Osteocyte (in vitro differentiated cells): ENCODE results near the gene ME3. TPM values are rescaled to one million over a fixed set of nuclear protein-coding genes. Genes with fewer than 3 reads are reported as not detected.

Experiments
- DNase-seq: peaks from one replicate; pipeline ENCODE4 v3.0.0; 2021; ENCODE audit warnings: mixed read lengths; ENCODE audit not compliant: unreplicated experiment; ENCODE audit errors: extremely low spot score
- H3K27ac Mint-ChIP-seq: one replicate; pipeline ENCODE4 v1.8.0; 2021; ENCODE audit warnings: mild to moderate bottlenecking, mixed read lengths; ENCODE audit not compliant: unreplicated experiment
- H3K27me3 Mint-ChIP-seq: one replicate; pipeline ENCODE4 v1.8.0; 2021; ENCODE audit warnings: mixed read lengths; ENCODE audit not compliant: unreplicated experiment
- H3K36me3 Mint-ChIP-seq: one replicate; pipeline ENCODE4 v1.8.0; 2021; ENCODE audit warnings: mixed read lengths; ENCODE audit not compliant: unreplicated experiment
- H3K4me1 Mint-ChIP-seq: one replicate; pipeline ENCODE4 v1.8.0; 2021; ENCODE audit warnings: mixed read lengths; ENCODE audit not compliant: unreplicated experiment
- H3K4me3 Mint-ChIP-seq: one replicate; pipeline ENCODE4 v1.8.0; 2021; ENCODE audit warnings: mild to moderate bottlenecking, moderate library complexity, mixed read lengths; ENCODE audit not compliant: unreplicated experiment
- H3K9me3 Mint-ChIP-seq: one replicate; pipeline ENCODE4 v1.8.0; 2021; ENCODE audit warnings: mixed read lengths; ENCODE audit not compliant: unreplicated experiment
- total RNA-seq: library from RNA; stranded (reverse); gene quantifications from 2 replicates; pipeline ENCODE4 v1.2.1, GENCODE V29; 2021
- TF ChIP-seq, protein P1 (sequence below): fragments of 200-600 bp; sonication (generic); IDR thresholded peaks from 2 replicates; pipeline ENCODE4 v1.5.0; 2021; ENCODE audit warnings: antibody characterized with exemption, mild to moderate bottlenecking, moderate library complexity

The ME3 gene
- total RNA-seq, 1 donor from 2014 or later: 19.5 TPM

GRCh38 chr11:86453290-86454030, 219.0 kb downstream of the ME3 start:
- Mint-ChIP-seq H3K9me3 (no peaks in the 10 kb centered on the region), H3K4me3 (no peak overlapping the region), H3K27ac (no peak overlapping the region), H3K27me3 (no peaks in the 10 kb centered on the region), H3K36me3 (peaks cover 2% of the 10 kb centered on the region), H3K4me1 (peaks cover 25% of the 10 kb centered on the region)
- TF ChIP-seq, protein P1, sequence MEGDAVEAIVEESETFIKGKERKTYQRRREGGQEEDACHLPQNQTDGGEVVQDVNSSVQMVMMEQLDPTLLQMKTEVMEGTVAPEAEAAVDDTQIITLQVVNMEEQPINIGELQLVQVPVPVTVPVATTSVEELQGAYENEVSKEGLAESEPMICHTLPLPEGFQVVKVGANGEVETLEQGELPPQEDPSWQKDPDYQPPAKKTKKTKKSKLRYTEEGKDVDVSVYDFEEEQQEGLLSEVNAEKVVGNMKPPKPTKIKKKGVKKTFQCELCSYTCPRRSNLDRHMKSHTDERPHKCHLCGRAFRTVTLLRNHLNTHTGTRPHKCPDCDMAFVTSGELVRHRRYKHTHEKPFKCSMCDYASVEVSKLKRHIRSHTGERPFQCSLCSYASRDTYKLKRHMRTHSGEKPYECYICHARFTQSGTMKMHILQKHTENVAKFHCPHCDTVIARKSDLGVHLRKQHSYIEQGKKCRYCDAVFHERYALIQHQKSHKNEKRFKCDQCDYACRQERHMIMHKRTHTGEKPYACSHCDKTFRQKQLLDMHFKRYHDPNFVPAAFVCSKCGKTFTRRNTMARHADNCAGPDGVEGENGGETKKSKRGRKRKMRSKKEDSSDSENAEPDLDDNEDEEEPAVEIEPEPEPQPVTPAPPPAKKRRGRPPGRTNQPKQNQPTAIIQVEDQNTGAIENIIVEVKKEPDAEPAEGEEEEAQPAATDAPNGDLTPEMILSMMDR: no peak
- DNase-seq: no peak

GRCh38 chr11:86449993-86450629, 222.3 kb downstream of the ME3 start:
- Mint-ChIP-seq H3K4me3 (no peak overlapping the region), H3K27me3 (no peaks in the 10 kb centered on the region)

DNA sequence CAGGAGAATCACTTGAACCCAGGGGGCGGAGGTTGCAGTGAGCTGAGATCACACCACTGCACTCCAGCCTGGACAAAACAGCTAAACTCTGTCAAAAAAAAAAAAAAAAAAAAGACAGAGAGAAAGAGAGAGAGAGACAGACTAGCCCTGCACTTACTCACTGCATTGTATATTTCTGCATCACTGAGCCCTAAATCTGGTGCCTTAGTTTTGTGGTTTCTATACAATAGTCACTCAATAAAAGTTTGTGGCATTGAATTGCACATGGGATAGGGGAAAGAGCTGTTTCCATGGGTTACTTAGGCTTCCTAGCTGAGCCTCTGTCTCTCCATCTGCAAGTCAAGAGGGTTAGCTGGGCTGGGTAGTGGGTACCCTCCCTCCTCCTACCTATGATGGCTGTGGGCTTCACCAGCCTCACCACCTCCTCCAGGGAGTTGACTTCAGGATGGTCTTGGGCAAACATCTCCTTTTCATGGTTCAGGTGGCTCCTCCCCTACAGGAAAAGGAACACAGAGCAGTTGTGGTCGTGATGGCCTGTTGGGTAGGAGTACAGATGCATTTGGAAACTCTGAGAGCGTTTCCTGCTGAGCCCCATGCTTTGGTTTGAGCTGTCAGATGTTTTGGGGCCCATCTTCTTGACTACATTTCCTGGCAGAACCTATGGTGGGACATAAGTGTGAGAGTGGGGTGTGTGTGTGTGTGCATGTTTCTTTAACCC, 224.5 kb downstream of the ME3 start:
- TF ChIP-seq, protein P1: no peak
- no peak for DNase-seq
- Mint-ChIP-seq H3K27ac (no peak overlapping the region), H3K9me3 (no peaks in the 10 kb centered on the region), H3K27me3 (no peaks in the 10 kb centered on the region), H3K4me3 (no peak overlapping the region), H3K36me3 (peaks cover 7% of the 10 kb centered on the region), H3K4me1 (peaks cover 1% of the 10 kb centered on the region)

More at GRCh38 chr11:86449993-86450629, 222.3 kb downstream of the ME3 start:
- no peak for DNase-seq
- Mint-ChIP-seq H3K36me3 (peaks cover 4% of the 10 kb centered on the region), H3K4me1 (no peaks in the 10 kb centered on the region), H3K27ac (no peak overlapping the region), H3K9me3 (no peaks in the 10 kb centered on the region)
- TF ChIP-seq, protein P1: no peak

GRCh38 chr11:86446924-86447285, 225.5 kb downstream of the ME3 start:
- Mint-ChIP-seq H3K27ac (no peak overlapping the region), H3K9me3 (no peaks in the 10 kb centered on the region), H3K4me1 (peaks cover 8% of the 10 kb centered on the region), H3K4me3 (no peak overlapping the region), H3K27me3 (no peaks in the 10 kb centered on the region), H3K36me3 (peaks cover 7% of the 10 kb centered on the region)
- TF ChIP-seq, protein P1: no peak
- DNase-seq: no peak
